ENCODE data around the gene PDE8A.

- TF ChIP-seq POLR2A (IDR thresholded peaks at IDR 0.05) (no peak), CTCF (IDR thresholded peaks at IDR 0.05) (no peak)
These were observed 51.5 kb downstream of the PDE8A start for GRCh38 chr15:85033148-85033547.

Data from right lobe of liver (tissue), 4 donors.